ENCODE results near the gene SARM1. TPM values are rescaled to one million over a fixed set of nuclear protein-coding genes. Genes with fewer than 3 reads are reported as not detected.

The SARM1 gene
- total and polyA plus RNA-seq, 2 donors (not counting 3 experiments of a cell fraction or from before 2014, with no cell fraction given) = 5.6 to 7.0 TPM

GRCh38 chr17:28386391-28386790 lies 14.9 kb downstream of the SARM1 start:
- Histone ChIP-seq H3K9me1 (replicated peaks; ENCODE audit: control insufficient read depth, extremely low read depth, insufficient read depth, low read length) (no peaks in the 10 kb centered on the region), H3K4me2 (ENCODE audit: insufficient read depth, low read length) (no peak overlapping the region), H3K27ac (ENCODE audit: insufficient read depth, low read depth, low read length) (no peak overlapping the region), H3K79me2 (ENCODE audit: control insufficient read depth, insufficient read depth, low read length) (no peaks in the 10 kb centered on the region), H3K4me1 (ENCODE audit: control insufficient read depth, extremely low read depth, insufficient read depth, low read length) (peaks cover 4% of the 10 kb centered on the region), H3K9ac (replicated peaks; ENCODE audit: extremely low read depth, insufficient read depth, low read length) (no peak overlapping the region), H3K9me3 (replicated peaks; ENCODE audit: control insufficient read depth, insufficient read depth, low read length) (no peaks in the 10 kb centered on the region), H3K4me3 (replicated peaks in 1 of 3; ENCODE audit: insufficient read depth in 1 of 3, low read depth in 1 of 3, low read length in 3 of 3) (no peak overlapping the region), H3K36me3 (ENCODE audit: control insufficient read depth in 2 of 2, extremely low read depth in 1 of 2, insufficient read depth in 2 of 2, low read length in 2 of 2) (peaks cover 0 to 2% of the 10 kb centered on the region in 2 experiments), H4K20me1 (replicated peaks; ENCODE audit: control insufficient read depth, extremely low read depth, insufficient read depth, low read length) (no peaks in the 10 kb centered on the region), H2AFZ (ENCODE audit: low read depth, low read length) (no peak overlapping the region), H3K27me3 (ENCODE audit: control insufficient read depth in 2 of 2, insufficient read depth in 2 of 2, low read length in 2 of 2) (peaks cover 12 to 15% of the 10 kb centered on the region in 2 experiments)
- POLR2A ChIA-PET = no interaction called here
- CTCF ChIA-PET = interaction anchor here (1.0 to 1.2 kb wide), 2 partner anchors 9 to 30 kb away, joined by 3 read pairs; no protein-coding TSS in a partner anchor
- no peak for TF ChIP-seq POLR2AphosphoS5 (IDR thresholded peaks at IDR 0.05; ENCODE audit: insufficient read depth, low read depth, low read length)
- no peak for TF ChIP-seq JUN (IDR thresholded peaks at IDR 0.05; ENCODE audit: borderline replicate concordance, insufficient read depth, insufficient read length, low read depth)
- no peak for TF ChIP-seq POLR2A (IDR thresholded peaks at IDR 0.05; ENCODE audit: low read depth, low read length)
- TF ChIP-seq CTCF (IDR thresholded peaks at IDR 0.05; ENCODE audit: extremely low read depth in 1 of 2, insufficient read depth in 1 of 2, low read depth in 1 of 2, low read length in 2 of 2) = no peak
- TF ChIP-seq MAX (IDR thresholded peaks at IDR 0.05; ENCODE audit: insufficient read depth, insufficient read length) = no peak
- no peak for TF ChIP-seq FOS (IDR thresholded peaks at IDR 0.05; ENCODE audit: borderline replicate concordance, insufficient read depth, low read length)
- TF ChIP-seq EZH2 (IDR thresholded peaks at IDR 0.05; ENCODE audit: borderline replicate concordance, low read depth, low read length, severe bottlenecking) = no peak
- no peak for TF ChIP-seq MYC (IDR thresholded peaks at IDR 0.05; ENCODE audit: low read depth, low read length)
- no peak for TF ChIP-seq GATA2 (IDR thresholded peaks at IDR 0.05; ENCODE audit: insufficient read depth, insufficient read length, low read depth, low read length)
- no TSS peak for BruUV-seq (replicated peaks)
- no peak for FAIRE-seq
- no peak for DNase-seq (ENCODE audit: low read depth, low spot score)
- intact Hi-C loops (cut with micrococcal nuclease) = no loop called here
- dilution Hi-C loops (cut with MboI; ENCODE audit: extremely low pct_ligation_motif_present, low sequenced_read_pairs) = no loop called here
